ENCODE results near the gene DDX3X.
A peak's percentile ranks its signal among the peaks of the same experiment; 100 is the strongest.

DDX3X gene

GRCh38 chrX:41335198-41335957 is 1.4 kb downstream of the DDX3X start:
- DNase-seq (ENCODE audit: extremely low read depth, low read depth) = no peak
- peak overlapping the region; percentile 91 for H3K4me3 ChIP-seq (replicated peaks; ENCODE audit: low read depth, low read length)
- no peak for TF ChIP-seq CTCF (IDR thresholded peaks at IDR 0.05; ENCODE audit: low read depth, low read length, missing control alignments)

DNA sequence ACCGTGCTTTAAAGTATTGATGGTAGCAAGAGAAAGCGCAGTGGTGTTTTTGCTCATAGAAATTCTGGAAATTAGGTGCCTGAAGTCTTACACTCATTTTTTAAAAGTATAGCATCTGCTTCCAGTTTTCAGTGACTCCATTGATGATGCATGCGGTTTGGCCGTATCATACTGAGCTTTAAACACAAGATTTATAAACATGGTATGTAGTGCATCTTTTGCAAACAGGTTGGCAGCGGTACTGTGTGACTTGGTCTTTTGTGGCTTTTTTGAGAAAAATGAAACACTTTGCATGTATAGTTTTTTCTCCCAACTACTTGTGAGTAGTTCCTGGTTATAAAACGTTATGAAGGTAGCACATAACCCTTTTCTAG is 2.0 kb downstream of the DDX3X start:
- peak overlapping the region; percentile 91 for H3K4me3 ChIP-seq (replicated peaks; ENCODE audit: low read depth, low read length)
- DNase-seq (ENCODE audit: extremely low read depth, low read depth) = no peak
- TF ChIP-seq CTCF (IDR thresholded peaks at IDR 0.05; ENCODE audit: low read depth, low read length, missing control alignments) = no peak

DNA sequence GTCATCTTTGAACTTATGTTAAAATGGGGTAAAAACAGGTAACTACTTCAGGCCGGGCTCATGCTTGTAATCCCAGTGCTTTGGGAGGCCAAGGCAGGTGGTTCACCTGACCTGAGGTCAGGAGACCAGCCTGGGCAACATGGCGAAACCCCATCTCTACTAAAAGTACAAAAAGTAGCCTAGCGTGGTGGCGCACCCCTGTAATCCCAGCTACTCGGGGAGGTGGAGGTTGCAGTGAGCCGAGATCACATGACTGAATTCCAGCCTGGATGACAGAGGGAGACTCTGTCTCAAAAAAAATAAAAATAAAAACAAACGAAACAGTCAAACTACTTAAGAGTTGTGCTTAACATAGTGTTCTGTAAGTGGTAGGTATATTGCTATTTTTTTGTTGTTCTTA is 2.5 kb downstream of the DDX3X start:
- DNase-seq (ENCODE audit: extremely low read depth, low read depth) = no peak
- peak overlapping the region; percentile 91 for H3K4me3 ChIP-seq (replicated peaks; ENCODE audit: low read depth, low read length)
- no peak for TF ChIP-seq CTCF (IDR thresholded peaks at IDR 0.05; ENCODE audit: low read depth, low read length, missing control alignments)

DNA sequence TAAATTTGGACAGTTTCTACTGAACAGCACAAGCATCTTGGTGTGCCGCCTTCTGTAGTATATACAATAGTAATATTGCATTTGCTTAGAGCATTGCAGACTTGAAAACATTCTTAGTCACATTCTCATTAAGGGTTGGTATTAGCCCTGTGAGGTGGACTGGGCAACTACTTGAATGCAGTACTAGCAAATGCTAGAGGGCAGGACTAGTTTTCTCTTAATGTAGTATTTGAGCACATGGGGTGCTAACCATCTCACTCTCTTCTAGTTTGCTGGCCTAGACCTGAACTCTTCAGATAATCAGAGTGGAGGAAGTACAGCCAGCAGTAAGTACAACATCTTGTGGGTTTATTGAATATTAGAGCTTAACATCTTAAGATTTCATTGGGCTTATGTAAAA is 3.2 kb downstream of the DDX3X start:
- DNase-seq (ENCODE audit: extremely low read depth, low read depth) = no peak
- TF ChIP-seq CTCF (IDR thresholded peaks at IDR 0.05; ENCODE audit: low read depth, low read length, missing control alignments) = no peak
- H3K4me3 ChIP-seq (replicated peaks; ENCODE audit: low read depth, low read length) = peak overlapping the region; percentile 91

GRCh38 chrX:41338436-41338835 is 4.5 kb downstream of the DDX3X start:
- no peak for TF ChIP-seq CTCF (IDR thresholded peaks at IDR 0.05; ENCODE audit: low read depth, low read length, missing control alignments)
- H3K4me3 ChIP-seq (replicated peaks; ENCODE audit: low read depth, low read length) = peak overlapping the region; percentile 91; the same call in 1 of the 2 replicates

DNA sequence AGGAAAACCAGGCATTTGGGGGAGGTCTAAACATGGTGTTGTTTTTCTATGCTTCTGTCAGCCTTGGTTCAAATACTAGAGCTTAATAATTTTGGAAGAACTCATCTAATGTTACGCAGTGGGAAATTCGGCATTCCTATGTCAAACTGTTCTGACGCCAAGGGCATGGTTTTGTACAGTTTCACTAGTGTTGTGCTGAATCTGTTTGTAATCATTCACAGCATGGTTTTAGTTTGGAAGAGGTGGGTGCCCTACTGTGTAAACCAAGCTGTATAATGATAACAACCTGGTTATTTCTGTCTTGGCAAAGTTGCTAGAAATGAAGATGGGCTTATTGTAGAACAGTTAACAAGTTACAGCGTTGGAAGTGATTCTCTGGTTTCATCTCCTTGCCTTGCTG is 5.2 kb downstream of the DDX3X start:
- no peak for DNase-seq (ENCODE audit: extremely low read depth, low read depth)
- TF ChIP-seq CTCF (IDR thresholded peaks at IDR 0.05; ENCODE audit: low read depth, low read length, missing control alignments) = no peak
- H3K4me3 ChIP-seq (replicated peaks; ENCODE audit: low read depth, low read length) = no peak overlapping the region

More at GRCh38 chrX:41338436-41338835, 4.5 kb downstream of the DDX3X start:
- DNase-seq (ENCODE audit: extremely low read depth, low read depth) = no peak

DNA sequence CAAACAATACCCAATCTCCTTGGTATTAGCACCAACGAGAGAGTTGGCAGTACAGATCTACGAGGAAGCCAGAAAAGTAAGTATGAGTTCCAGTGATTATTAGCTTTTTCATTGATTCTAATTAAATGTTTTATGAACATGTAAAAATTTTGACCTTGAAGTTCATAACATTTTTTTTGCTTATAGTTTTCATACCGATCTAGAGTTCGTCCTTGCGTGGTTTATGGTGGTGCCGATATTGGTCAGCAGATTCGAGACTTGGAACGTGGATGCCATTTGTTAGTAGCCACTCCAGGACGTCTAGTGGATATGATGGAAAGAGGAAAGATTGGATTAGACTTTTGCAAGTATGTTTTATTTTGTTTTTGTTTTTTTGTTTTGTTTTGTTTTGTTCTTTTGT is 10.1 kb downstream of the DDX3X start:
- no peak for TF ChIP-seq CTCF (IDR thresholded peaks at IDR 0.05; ENCODE audit: low read depth, low read length, missing control alignments)
- no peak for DNase-seq (ENCODE audit: extremely low read depth, low read depth)
- H3K4me3 ChIP-seq (replicated peaks; ENCODE audit: low read depth, low read length) = no peak overlapping the region

Measured in HFF-Myc (cell line).